GM12872 (cell line): Measurements from ENCODE around the gene GRID2.

Source experiments
- TF ChIP-seq, protein P1 (sequence below): IDR thresholded peaks from 3 replicates; pipeline ENCODE4 v1.5.1; 2011; ENCODE audit warnings: low read depth, mild to moderate bottlenecking, low read length, moderate library complexity; ENCODE audit not compliant: insufficient read depth

GRID2 gene

DNA sequence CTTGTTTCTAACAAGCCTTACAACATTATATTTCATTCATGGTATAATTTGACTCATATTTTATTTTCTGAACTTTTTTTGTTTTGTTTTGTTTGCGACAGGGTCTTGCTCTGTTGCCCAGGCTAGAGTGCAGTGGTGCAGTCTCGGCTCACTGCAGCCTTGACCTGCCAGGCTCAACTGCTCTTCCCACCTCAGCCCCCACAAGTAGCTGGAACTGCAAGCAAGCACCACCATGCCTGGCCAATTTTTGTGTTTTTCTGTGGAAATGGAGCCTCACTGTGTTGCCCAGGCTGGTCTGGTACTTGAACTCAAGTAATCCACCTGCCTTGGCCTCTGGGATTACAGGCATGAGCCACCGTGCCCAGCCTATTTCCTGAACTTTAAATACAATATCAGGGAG is 42.5 kb downstream of the GRID2 start:
- TF ChIP-seq, protein P1, sequence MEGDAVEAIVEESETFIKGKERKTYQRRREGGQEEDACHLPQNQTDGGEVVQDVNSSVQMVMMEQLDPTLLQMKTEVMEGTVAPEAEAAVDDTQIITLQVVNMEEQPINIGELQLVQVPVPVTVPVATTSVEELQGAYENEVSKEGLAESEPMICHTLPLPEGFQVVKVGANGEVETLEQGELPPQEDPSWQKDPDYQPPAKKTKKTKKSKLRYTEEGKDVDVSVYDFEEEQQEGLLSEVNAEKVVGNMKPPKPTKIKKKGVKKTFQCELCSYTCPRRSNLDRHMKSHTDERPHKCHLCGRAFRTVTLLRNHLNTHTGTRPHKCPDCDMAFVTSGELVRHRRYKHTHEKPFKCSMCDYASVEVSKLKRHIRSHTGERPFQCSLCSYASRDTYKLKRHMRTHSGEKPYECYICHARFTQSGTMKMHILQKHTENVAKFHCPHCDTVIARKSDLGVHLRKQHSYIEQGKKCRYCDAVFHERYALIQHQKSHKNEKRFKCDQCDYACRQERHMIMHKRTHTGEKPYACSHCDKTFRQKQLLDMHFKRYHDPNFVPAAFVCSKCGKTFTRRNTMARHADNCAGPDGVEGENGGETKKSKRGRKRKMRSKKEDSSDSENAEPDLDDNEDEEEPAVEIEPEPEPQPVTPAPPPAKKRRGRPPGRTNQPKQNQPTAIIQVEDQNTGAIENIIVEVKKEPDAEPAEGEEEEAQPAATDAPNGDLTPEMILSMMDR, result no peak

DNA sequence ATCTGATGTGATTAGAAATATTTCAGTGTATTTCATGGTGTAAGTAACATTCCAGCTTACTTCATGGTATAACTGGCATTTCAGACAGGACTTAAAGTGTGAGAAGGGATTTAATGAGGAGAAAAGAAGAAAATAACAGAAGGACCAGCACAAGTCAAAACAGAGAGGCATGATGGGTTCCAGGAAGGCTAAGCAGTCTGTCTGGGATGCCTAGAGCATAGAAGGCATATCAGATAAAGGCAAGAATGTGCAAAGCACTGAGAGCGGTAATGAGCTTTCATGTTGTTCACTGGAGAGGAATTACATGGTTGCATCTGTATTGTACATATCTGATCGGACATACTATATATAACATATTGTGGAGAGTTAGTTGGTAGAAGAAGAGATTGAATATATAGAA is 54.2 kb downstream of the GRID2 start:
- TF ChIP-seq, protein P1, result no peak

DNA sequence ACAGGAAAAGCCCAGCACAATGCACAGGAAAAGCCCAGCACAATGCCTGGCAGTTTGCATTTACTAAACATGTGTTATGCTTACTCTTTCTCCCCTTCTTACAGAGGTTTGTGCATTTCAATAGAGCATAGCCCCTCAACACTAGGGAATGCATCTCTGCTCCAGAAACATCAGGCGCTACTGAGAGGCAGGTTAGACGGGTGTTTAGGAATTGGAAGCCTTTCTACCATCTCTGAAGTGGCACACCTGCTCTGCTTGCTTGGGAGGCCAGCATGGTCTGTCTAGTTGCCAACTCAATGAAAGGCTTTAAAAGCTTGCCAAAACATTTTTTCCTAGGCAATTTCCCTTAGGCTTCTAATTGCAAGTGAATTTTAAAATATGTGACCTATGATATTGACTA is 55.7 kb downstream of the GRID2 start:
- TF ChIP-seq, protein P1, result no peak

DNA sequence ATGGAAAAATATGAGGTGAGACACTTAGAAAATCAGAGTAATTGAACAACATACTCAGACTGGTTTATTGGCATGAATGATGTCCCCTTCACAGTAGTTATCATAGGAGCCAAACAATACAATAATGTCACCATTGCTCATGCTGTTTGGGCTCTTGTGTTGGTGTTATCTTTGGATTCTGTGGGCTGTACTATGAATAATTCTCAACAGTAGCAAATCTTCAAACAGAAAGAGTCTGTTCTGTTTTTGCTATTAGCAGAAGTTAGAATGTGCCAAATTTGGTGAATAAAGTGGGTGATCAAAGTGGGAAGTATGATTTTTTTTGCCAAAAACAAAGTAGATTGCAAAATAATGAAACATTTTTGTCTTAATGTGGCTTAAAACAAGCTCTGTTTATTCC is 58.3 kb downstream of the GRID2 start:
- TF ChIP-seq, protein P1, result no peak

DNA sequence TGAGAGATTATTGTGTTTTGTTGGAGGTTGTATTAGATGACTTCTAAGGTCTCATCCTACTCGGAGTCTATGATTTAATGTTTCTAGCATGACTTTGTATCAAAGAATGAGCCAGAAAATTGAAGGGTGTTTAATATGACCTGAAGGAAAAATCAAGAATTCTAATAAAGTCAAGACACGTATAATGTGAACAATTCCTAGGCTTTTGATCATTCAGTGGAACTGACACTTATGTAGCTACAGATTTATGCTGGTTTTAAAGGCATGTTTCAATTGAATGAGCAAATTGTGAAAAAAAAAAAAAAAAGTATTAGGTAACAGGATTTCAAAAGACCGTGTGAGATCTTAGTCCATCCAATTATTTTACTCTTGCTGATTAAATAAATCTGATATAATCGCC is 64.9 kb downstream of the GRID2 start:
- TF ChIP-seq, protein P1, result no peak

DNA sequence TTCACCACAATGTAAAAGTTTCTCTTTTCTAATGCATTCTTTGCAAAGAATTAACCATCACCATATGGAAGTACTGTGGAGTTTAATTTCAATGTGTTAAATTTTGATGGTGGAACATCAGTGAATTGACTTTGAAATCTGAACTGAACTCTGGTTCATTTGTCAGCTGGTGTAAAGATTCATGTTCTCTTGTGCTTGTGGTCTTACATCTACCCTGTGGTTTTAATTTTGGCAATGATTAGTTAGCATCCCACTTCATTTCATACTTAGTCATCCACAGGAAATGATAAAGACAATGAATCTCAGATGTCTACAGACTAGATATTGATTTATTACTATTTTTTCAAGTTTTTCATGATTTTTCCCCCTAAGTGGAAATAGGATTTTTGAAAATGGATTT is 77.8 kb downstream of the GRID2 start:
- TF ChIP-seq, protein P1, result no peak

DNA sequence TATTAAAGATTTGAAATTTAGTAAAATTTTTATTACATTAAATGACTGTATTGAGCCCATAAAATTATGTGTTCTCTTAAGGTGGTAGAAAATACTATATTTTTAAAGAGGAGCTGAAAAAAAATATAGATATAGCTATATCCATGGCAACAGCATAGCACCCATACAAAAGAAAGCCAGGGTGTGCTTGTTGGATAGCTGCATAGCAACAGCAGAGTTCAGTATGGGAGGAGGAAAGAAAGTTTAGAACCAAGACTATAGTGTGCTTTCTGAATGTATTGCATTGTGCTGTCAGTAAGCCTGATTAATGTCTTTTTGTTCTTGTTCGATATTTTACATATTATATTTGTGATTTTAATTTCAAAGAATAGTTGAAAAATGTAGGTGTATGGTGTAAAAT is 78.4 kb downstream of the GRID2 start:
- TF ChIP-seq, protein P1, result no peak
